Measurements from ENCODE around the gene FREM1.
A peak's percentile ranks its signal among the peaks of the same experiment; 100 is the strongest.

Gene FREM1

DNA sequence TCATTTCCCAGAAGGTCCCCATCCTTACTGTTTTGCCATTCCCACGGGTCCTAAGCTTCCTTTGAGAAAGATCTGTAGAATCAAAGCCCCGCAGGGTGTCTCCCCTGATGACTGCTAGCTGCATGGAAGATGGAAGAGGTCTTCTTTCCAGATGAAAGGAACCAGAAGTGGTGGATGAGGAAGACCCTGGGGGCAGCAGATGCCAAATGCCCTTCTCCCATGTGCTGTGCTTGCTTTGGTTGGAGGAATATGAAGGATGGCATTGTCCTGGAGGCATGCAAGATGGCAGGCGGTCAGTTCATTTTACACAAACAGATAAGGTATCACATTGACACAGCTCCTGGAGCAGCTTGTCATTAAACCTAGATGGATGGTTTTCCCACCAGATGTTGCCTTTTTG lies 161.9 kb downstream of the FREM1 start:
- DNase-seq = no peak

DNA sequence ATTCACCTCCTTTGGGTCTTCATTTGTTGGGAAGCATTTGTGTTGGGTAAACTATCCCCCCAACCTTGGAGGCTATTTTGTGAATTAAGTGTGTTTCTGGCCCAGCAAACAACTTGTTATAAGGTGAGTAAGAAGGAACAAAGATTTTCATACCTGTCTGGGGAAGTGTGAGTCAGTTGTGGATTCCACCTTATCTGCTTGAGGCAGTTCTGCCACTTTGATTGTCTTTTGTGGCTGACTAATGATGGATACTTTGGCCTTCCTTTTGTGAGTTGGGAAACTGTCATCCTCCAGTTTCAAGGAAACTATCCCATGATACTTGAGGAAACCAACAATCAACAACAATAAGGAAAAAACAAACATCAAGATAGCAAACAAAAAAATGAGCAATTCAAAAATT lies 163.1 kb downstream of the FREM1 start:
- DNase-seq = no peak

DNA sequence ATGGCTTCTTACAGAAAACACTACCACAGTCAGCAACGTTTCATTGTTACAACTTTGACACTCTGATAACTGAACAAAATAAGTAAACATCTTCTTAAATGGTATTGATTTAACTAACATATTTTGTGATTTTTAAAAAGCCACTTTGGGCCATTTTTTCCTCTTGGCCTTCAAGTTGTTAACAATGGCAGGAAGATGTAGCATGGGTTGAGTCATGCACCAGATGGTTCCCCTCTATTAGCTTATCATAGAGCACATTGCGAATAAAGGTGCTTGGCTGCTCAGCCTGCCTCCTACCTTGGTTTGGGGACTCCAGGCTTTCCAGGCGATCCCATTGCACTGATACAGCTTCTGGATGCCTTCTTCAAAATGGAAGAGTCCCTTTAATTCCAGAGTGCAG lies 163.6 kb downstream of the FREM1 start:
- no peak for DNase-seq

DNA sequence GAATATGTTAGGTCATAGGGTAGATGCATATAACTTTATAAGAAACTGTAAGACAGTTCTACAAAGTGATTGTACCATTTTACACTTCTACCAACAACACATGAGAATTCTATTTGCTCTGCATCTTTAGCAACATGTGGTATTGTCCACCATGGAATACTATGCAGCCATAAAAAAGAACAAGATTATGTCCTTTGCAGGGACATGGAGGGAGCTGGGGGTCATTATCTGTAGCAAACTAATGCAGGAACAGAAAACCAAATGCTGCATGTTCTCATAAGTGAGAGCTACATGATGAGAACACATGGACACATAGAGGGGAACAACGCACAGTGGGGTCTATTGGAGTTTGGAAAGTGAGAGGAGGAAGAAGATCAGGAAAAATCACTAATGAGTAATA lies 165.5 kb downstream of the FREM1 start:
- DNase-seq = no peak

DNA sequence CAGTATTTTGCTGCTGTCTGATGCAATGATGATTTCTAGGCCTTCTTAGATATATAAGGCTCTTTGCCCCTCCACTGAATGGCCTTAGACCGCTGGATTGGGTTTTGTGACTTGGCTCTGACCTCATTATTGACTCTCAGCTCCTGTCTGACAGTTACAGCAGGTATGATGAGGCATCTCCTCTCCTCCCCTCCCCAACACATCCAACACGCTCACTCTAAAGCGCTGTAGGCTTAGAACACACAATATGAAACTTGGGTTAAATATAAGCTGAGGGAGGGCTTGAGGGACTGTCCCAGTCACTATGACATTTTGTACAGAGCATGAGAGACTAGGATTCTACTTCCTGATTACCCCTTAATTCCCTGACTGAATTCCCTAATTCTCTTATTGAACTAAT lies 168.9 kb downstream of the FREM1 start:
- no peak for DNase-seq

DNA sequence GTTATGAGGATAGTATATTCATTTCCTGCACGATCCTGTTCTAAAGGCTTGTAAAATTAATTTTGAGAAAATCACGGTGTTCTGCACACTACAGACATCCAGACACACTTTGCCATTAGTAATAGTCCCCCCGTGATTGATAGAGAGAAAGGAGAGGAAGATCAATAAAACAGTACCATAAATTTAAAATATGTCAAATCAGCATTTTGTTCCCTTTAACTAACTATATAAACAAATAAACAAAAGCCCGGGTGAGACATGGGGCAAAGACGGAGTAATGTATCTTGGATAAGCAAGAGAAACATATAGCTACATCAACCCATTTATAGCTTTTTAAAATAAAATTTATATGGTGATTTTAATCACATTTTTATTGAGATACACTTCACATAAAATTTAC lies 177.1 kb downstream of the FREM1 start:
- no peak for DNase-seq

DNA sequence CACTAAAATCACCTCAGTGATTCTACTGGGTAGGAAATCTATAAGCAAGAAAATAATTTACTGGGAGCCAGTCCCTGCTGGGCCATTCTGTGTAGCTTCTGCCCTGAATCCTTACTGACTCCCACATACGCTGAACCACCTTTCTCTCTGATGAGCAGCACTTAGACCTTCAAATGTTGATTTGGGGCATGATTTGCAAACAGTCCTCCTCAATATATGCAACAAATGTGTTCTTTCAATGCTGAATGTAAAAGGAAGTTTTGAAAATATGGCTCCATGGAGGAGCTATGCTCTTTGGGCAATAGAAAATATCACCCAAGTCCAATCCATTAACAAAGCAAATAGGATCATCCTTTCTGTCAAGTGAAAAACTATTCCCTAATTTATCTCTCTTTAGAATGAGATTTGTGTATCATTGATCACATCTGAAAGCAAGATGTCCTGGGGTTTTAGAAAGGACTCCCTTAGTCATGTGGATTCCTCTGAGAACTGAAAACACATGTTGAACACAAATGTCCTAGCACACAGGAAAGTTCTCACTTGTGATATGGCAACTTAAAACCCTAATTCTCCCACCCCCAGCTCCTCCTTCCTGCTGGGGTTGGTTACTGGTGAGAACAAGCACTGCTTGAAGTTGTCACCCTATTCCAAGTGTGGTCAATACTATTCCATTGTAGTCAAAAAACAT lies 178.8 kb downstream of the FREM1 start:
- DNase-seq = no peak

DNA sequence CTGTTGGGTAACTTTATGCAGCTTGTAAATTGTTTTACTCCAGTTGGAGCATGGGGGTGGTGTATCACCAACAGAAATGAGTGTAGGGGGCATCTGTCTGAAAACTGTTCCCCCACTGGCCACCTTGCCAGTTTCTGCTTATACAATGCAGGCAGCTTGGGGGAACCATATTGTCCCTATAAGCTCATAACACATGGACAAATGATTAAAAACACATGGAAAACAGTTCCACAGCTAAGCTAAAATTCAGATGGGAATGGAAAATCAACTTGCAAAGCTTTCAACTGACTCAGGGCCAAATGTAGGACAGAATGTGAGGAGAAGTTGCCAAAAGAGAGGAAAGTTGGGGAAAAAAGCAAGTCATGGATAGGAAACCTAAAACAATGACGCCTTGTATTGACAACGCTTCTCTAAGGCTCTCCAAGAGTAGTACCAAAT lies 179.7 kb downstream of the FREM1 start:
- DNase-seq = no peak

DNA sequence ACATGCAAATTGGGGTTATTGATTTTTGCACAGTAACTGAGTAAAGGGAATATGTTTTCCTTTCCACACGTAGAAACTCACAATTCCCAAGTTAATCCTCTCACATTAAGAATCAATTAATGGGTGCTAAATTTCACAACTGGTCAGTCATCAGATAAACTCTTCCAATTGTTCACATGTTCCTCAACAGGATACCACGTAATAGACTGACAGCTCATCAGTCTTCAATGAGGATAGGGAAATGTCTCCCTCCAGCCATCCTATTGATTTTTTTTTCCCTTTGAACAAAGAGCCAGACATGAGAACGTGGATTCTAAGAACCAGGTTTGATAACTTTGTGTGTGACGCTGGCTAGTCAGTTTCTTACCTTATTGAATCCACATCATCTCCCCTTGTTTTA lies 186.9 kb downstream of the FREM1 start:
- DNase-seq = no peak

DNA sequence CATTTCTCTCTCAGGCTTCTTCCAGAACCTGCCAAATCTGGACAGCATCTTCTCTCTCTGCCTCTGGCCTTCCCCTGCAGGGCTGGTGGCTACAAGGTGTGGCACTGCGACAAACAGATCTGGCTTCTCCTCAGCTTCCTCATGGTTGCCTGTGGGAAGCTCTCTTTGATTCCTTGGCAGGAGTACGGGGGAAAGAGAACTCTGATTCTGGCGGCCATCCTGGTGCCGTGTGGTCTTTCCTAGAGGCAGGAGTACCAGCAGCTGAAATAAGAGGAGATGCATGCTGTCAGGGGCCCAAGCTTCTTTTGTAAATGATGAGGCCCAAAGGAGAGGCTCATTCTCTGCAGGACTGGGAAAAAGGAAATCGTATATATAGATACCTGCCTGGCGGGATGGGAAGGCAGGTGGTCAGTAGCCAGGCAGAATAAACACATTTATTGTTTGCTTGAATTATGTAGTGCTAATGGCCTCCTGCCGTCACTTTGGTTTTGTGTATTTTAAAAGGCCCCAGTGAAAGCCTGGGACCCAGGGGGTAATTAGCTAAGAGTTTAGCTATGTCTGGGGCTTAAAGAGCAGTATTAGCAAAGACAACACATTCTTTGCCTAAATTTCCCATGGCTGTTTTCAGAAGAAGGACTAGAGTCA lies 187.7 kb downstream of the FREM1 start, which contains the start of gene CER1:
CER1 (minus strand) TSS at position 343 of the 645 bp plus-strand sequence; CDS start at position 282, 61 bp downstream.
- no peak for DNase-seq

DNA sequence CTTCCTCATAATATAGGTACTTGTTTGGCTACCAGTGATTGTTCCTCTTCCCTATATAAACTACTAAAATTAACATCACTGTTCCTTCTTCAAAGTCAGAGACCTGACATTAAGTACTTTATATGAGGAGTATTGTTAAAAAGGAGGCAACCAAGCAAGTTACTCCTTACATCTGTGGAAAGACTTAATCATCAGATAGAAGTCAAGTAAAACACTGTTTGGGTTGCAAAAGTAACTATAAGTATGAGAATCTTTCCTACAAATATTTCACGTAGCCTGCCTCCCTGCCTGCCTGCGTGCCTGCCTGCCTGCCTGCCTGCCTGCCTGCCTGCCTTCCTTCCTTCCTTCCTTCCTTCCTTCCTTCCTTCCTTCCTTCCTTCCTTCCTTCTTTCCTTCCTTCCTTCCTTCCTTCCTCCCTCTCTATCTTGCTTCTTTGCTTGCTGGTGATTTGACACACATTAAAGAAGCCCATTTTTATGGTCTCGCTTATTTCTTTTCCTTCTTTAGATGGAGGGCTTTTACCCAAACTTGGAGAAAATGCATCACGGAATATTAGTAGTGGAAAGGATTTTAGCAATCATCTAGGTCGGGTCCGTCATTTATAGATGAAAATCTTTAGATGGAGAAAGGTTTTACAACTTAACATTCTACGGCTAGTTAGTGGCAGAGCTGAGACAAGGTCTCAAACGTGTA lies 190.9 kb downstream of the FREM1 start:
- DNase-seq = no peak

DNA sequence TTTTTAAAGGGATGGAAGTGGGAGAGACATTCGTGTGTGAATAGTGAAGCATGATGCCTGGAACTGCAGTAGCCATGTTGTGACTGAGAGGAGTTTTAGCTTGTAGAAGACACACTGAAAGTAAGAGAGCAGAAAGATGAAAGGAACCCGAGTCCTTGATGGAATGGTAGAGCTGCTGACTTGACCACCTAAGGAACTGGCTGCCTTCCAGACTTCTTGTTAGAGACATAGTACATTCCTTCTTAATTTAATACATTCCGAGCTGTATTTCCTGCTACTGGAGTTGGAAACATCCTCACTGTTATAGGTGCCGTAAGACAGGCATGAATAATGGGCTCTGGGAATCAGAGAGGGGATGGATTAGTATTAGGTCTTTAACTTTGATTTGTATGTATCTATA lies 195.1 kb downstream of the FREM1 start:
- no peak for DNase-seq

DNA sequence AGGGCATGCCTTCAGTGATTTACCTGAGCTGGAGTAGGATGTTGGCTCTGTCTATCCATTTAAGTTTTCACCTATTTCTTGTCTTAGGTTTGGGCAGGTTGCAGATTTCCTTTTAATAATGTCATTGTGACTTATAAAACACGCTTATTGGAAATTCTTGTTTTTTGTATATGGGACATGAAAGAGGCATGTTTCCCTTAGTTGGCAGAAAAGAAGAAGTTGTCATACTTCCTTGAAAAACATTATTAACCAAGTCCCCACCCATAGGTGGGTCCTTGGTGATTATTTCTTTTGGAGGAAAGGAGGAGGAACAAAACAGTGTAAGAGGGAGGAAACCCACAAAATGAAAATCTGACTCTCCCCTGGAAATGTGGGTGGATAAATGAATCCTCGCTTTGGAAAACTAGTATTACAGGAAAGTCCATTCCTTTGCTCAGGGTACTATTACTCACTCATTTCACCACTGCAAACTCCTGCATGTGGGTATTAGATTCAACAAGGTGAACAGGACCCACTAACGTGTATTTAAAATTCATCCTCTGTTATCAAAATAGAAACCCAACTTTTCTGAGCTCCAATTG lies 197.0 kb downstream of the FREM1 start:
- no peak for DNase-seq

DNA sequence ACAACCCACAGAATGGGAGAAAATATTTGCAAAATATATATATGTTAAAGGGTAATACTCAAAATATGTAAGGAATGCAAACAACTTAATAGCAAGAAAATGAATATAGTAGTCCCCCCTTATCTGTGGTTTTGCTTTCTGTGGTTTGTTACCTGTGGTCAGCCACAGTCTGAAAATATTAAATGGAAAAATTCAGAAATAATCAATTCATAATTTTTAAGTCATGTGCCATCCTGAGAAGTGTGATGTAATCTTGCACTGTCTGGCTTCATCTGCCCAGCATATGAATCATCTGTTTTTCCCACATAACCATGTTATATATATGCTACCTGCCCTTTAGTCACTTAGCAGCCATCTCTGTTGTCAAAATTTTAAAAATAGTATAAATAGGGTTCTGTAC lies 199.4 kb downstream of the FREM1 start:
- no peak for DNase-seq

DNA sequence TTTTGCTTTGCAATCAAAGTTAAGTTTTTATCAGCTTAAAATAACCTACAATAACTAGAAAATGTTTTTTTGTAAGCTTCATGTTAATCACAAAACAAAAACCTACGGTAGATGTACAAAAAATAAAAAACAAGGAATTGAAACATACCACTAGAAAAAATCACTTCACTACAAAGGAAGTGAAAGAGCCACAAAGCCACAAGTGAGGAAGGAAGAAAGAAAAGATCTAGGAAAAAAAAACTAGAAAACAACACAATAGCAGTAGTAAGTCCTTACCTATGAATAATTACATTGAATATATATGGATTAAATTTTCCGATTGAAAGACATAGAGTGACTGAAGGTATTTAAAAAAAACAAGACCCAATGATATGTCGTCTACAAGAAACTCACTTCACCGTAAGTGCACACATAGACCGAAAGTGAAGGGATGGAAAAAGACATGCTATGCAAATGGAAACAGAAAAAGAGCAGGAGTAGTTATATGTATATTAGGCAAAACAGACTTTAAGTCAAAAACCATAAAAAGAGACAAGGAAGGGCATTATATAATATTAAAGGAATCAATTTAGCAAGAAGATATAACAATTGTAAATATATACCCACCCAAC lies 203.6 kb downstream of the FREM1 start:
- DNase-seq = no peak

DNA sequence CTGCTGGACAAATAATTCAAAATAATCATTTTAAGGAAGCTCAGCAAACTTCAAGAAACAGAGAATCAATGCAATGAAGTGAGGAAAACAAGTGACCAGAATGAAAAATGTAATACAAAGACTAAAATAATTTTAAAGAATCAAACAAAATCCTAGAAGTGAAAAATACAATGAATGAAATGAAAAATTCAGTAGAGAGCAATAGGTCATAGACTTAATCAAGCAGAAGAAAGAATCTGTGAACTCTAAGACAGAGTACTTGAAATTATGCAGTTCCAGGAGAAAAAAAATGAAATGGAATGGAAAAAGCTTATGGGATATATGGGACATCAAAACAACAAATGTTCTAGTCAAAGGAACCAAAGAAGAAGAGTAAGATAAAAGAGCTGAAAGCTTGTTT lies 205.1 kb downstream of the FREM1 start:
- DNase-seq = no peak

DNA sequence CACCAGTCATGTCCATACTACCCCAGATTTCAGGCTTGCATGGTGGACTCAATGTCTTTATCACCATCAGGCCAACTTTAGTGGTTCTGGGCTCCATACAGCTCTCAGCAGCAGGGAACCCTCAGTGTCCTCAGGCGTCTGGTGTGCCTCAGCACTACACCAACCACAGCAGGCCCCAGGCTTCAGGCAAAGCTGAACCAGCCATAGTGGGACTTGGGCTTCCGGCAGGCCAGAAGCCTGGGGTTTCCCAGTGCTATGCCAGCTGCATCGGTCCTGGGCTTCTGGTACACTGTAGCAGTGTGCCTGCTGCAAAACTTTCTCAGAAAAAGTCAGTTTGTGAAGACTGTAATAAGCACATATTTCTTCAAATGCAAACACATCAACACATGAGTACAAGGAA lies 205.9 kb downstream of the FREM1 start:
- no peak for DNase-seq

DNA sequence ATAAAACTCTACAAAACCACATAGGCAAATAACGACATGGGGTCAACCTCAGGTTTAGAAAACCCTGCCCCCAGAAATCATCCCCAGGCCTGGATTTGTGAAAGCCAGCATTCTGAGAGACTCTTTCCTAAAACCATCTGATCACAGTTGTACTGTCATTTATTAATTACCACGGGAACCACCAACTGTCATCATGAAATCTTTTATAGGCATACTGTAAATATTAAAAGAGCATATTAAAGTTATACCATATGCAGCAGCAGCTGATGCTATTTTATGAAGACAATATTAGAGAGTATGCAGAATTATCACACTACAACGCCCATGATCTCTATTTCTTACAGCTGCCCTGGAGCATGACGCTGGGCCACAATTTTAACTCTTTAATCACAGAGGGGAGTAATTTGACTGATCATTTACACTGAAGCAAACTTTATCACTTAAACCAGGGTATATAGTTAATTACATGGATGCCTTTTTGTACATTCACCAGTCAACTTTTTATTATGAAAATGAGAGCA lies 208.0 kb downstream of the FREM1 start:
- DNase-seq = no peak

DNA sequence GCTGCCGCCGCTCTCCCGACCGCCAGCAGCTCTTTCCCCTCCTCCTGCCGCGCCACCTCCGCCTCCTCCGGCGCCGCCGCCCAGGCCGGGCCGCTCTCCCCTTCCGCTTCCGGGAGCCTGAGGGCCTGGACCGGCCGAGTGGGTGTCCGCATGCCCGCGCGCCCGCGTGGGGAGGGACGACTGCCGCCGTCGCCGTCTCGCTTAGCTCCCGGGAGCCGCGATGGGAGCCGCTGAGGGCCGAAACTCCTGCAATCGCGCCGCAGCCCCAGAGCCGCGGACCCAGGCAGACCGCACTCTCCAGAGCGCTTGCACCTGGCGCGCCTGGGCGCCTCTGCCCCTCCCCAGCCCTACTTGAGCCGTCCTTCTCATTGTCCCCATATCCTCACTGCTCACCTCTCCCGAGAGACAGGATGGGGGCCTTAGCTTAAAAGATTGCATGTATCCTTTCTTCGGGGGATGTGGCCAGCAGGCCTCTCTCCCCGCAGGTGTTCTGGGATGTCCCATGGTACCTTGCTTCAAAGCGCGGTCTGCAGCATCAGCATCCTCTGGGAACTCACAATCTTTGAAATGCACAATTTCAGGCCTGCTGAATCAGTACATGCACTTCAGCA lies 216.9 kb downstream of the FREM1 start, which contains the start of gene ZDHHC21:
ZDHHC21 (minus strand) TSS at position 182 of the 611 bp plus-strand sequence. CDS start 19,092 bp downstream, outside the sequence.
- DNase-seq = peak; percentile 69 to 77

DNA sequence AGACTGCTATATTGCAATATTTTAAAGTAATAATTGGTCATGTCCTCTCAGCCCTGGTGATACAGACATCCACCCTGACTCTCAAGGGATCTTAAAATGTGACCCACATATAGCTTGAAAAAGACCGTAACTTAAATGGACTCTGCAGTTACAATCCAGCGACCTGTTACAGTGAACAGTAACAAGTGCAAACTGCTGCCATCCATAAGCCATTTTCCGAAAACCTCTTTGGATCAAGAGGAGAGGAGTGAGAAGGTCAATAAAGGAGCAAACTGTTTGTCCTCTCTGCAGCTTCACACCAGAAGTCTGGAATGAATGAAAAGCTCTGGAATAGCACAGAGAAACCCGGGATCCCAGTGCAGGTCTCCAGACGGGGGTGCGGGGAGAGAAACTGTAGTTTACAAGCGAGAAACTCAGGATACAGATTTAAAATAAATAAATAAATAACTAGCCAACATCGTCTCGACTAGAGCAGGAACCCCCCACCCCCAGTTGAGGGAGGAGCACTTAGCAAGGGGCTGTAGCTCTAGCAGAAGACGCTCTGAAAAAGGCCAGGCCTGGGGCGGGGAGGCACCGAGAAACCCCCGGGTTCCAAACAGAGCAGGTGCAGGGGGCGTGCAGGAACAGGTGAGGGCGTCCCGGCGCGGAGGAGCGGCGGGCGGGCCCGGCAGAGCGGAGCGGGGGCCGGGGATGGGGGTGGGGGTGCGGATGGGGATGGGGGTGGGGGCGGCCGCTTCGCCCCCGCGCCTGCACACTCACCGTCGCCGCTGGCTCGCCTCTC lies 217.6 kb downstream of the FREM1 start:
- peak in 1 of 2 experiments; percentile 48 for DNase-seq

DNA sequence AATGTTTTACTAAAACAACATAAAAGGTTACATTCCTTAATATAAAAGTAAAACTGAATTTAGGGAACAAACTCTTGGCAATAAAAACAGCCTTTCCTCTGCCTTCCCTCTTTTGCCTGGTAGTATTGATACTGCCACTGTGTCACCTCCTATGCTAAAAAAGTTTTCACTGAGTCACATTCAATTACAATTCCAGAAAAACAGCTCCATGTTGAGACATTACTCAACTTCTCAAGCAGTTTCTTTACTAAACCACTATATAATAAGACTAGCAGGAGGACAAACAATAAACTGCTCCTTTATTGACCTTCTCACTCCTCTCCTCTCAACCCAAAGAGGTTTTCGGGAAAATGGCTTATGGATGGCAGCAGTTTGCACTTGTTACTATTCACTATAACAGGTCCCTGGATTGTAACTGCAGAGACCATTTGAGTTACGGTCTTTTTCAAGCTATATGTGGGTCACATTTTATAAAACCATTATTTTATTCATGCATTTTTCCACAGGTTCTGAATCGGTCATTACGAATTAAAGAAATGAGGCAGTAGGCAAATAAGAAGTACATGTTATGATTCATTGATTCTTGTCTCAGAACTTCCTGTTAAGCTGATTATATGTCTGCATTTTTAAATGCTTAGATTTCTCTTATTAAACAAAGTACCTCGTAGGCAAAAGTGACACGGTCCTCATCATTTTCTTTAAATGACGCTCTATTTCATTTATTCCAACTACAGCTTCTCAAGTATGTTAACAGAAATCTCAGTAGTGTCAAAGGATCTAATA lies 219.1 kb downstream of the FREM1 start:
- no peak for DNase-seq
